ENCODE results near the gene PITPNM1. TPM values are rescaled to one million over a fixed set of nuclear protein-coding genes. Genes with fewer than 3 reads are reported as not detected.

PITPNM1 gene
- total RNA-seq, 1 donor from 2014 or later, result 54.1 TPM

- peak; percentile 24 for TF ChIP-seq CTCF (IDR thresholded peaks at IDR 0.05)
- Histone ChIP-seq H3K4me3 (peak within 1 kb of the TSS; percentile 44), H3K36me3 (no peaks in the 10 kb centered on the region), H3K27me3 (ENCODE audit: low read depth) (no peaks in the 10 kb centered on the region), H3K9me3 (no peaks in the 10 kb centered on the region), H3K27ac (peak within 1 kb of the TSS; percentile 67), H3K4me1 (peaks cover 12% of the 10 kb centered on the region)
- intact Hi-C loops (cut with DNase I), result no loop called here
- peak; percentile 55 to 65 for ATAC-seq
- no peak for DNase-seq
Measured at GRCh38 chr11:67452141-67452952, 52.8 kb downstream of the PITPNM1 start, which contains the start of gene GPR152. GPR152 (minus strand) TSS chr11:67452729; CDS start chr11:67452724, 5 bp downstream.

GRCh38 chr11:67451658-67451976, 53.5 kb downstream of the PITPNM1 start:
- intact Hi-C loops (cut with DNase I), result no loop called here
- H3K4me3 ChIP-seq, result no peak overlapping the region
- peaks cover 12% of the 10 kb centered on the region for H3K4me1 ChIP-seq
- TF ChIP-seq CTCF (IDR thresholded peaks at IDR 0.05), result no peak
- ATAC-seq (no peak), DNase-seq (no peak)
- H3K36me3 ChIP-seq, result no peaks in the 10 kb centered on the region
- peak overlapping the region; percentile 67 for H3K27ac ChIP-seq
- H3K9me3 ChIP-seq, result no peaks in the 10 kb centered on the region
- no peaks in the 10 kb centered on the region for H3K27me3 ChIP-seq (ENCODE audit: low read depth)

GRCh38 chr11:67450796-67451657, 54.1 kb downstream of the PITPNM1 start:
- DNase-seq (no peak), ATAC-seq (no peak)

GRCh38 chr11:67449116-67449844, 55.9 kb downstream of the PITPNM1 start:
- DNase-seq (no peak), ATAC-seq (peak; percentile 14 to 15)
- Histone ChIP-seq H3K36me3 (no peaks in the 10 kb centered on the region), H3K4me3 (no peak overlapping the region), H3K9me3 (no peaks in the 10 kb centered on the region), H3K27ac (no peak overlapping the region), H3K27me3 (ENCODE audit: low read depth) (no peaks in the 10 kb centered on the region), H3K4me1 (peaks cover 21% of the 10 kb centered on the region)
- intact Hi-C loops (cut with DNase I), result no loop called here
- no peak for TF ChIP-seq CTCF (IDR thresholded peaks at IDR 0.05)

More at GRCh38 chr11:67450796-67451657, 54.1 kb downstream of the PITPNM1 start:
- H3K36me3 ChIP-seq, result no peaks in the 10 kb centered on the region
- TF ChIP-seq CTCF (IDR thresholded peaks at IDR 0.05), result no peak
- H3K4me1 ChIP-seq, result peaks cover 12% of the 10 kb centered on the region
- no peak overlapping the region for H3K4me3 ChIP-seq
- intact Hi-C loops (cut with DNase I), result no loop called here
- H3K27me3 ChIP-seq (ENCODE audit: low read depth), result no peaks in the 10 kb centered on the region
- H3K27ac ChIP-seq, result no peak overlapping the region
- H3K9me3 ChIP-seq, result no peaks in the 10 kb centered on the region

GRCh38 chr11:67448220-67448609, 56.9 kb downstream of the PITPNM1 start:
- Histone ChIP-seq H3K36me3 (no peaks in the 10 kb centered on the region), H3K4me3 (no peak overlapping the region), H3K4me1 (peaks cover 23% of the 10 kb centered on the region), H3K27me3 (ENCODE audit: low read depth) (no peaks in the 10 kb centered on the region), H3K9me3 (no peaks in the 10 kb centered on the region), H3K27ac (no peak overlapping the region)
- no peak for TF ChIP-seq CTCF (IDR thresholded peaks at IDR 0.05)
- no peak for ATAC-seq
- intact Hi-C loops (cut with DNase I), result no loop called here
- DNase-seq, result no peak

All from lower lobe of right lung (tissue), 2 donors.